Measurements from ENCODE around the gene MRGPRE. TPM values are rescaled to one million over a fixed set of nuclear protein-coding genes. Genes with fewer than 3 reads are reported as not detected.

The MRGPRE gene
- total RNA-seq, 1 experiment from 2014 or later, result not detected

DNA sequence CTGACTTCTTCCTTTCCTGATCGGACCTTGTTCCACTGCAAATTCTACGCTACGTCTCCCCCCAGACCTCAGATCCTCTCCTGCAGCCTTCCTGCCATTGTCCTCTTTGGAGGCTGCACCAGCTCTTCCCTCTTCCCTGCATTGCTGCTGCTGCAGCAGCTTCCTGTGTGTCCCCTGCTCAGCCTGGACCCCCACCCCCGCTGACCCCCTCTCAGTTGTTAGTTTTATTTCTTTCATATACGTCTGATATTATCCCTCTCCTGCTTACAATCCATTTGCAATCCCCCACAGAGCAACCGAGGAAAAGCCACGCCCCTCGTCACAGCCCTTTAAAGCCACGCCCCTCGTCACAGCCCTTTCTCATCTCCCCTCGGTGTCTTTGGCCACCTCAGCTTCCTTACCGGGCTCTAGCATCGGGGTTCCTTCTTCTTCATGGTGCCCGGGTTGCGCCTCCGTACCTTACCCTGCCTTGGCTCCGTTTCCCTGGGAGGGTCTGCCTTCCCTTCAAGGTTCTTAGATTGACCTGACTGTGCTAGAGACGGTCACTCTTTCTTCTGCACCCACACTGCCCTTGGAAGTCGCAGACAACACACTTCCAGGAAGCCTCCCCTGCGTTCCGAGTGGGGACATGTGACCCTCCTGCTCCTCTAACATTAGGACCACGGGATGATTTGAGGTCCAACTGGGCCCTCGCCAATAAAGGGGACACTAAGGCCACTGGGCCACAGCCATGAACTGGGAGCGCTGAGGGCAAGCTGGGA is 18.4 kb downstream of the MRGPRE start:
- no peak overlapping the region for H2AFZ ChIP-seq (ENCODE audit: low read length)

More for the DNA sequence above, 18.4 kb downstream of the MRGPRE start:
- no peaks in the 10 kb centered on the region for H3K4me1 ChIP-seq (ENCODE audit: insufficient read depth, low read length)
- no peak overlapping the region for H4K5ac ChIP-seq (ENCODE audit: insufficient read length, low read depth, low read length)
- no peaks in the 10 kb centered on the region for H3K79me1 ChIP-seq (ENCODE audit: insufficient read depth, low read depth, low read length, poor library complexity, severe bottlenecking)
- H3K27me3 Mint-ChIP-seq (ENCODE audit: low read depth), result peaks cover 22% of the 10 kb centered on the region
- no peak overlapping the region for H3K4me2 ChIP-seq (ENCODE audit: insufficient read depth, insufficient read length, low read length)
- TF ChIP-seq, protein P1, sequence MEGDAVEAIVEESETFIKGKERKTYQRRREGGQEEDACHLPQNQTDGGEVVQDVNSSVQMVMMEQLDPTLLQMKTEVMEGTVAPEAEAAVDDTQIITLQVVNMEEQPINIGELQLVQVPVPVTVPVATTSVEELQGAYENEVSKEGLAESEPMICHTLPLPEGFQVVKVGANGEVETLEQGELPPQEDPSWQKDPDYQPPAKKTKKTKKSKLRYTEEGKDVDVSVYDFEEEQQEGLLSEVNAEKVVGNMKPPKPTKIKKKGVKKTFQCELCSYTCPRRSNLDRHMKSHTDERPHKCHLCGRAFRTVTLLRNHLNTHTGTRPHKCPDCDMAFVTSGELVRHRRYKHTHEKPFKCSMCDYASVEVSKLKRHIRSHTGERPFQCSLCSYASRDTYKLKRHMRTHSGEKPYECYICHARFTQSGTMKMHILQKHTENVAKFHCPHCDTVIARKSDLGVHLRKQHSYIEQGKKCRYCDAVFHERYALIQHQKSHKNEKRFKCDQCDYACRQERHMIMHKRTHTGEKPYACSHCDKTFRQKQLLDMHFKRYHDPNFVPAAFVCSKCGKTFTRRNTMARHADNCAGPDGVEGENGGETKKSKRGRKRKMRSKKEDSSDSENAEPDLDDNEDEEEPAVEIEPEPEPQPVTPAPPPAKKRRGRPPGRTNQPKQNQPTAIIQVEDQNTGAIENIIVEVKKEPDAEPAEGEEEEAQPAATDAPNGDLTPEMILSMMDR (conservative IDR thresholded peaks at IDR 0.05), result no peak
- peaks cover 16 to 21% of the 10 kb centered on the region in 2 experiments for H3K4me1 Mint-ChIP-seq
- no peak overlapping the region for H2BK5ac ChIP-seq (ENCODE audit: insufficient read length, low read length)
- DNase-seq, result no peak
- no peak overlapping the region for H3K18ac ChIP-seq (ENCODE audit: insufficient read length, low read depth, low read length)
- H3K23ac ChIP-seq (ENCODE audit: insufficient read length, low read depth, low read length), result no peak overlapping the region
- no peak overlapping the region; the same call in 1 of the 2 replicates for H3K14ac ChIP-seq (ENCODE audit: insufficient read depth, low read length)
- H3K56ac ChIP-seq (ENCODE audit: insufficient read length, low read depth, low read length), result no peak overlapping the region
- no peak overlapping the region for H3K4me3 Mint-ChIP-seq
- no peaks in the 10 kb centered on the region for H3K27me3 ChIP-seq (ENCODE audit: insufficient read depth, low read length)
- H2BK15ac ChIP-seq (ENCODE audit: low read depth, low read length), result no peak overlapping the region
- no peak overlapping the region for H3K27ac ChIP-seq (ENCODE audit: insufficient read length, low read depth, low read length)
- H2BK20ac ChIP-seq (ENCODE audit: low read depth, low read length, poor library complexity, severe bottlenecking), result no peak overlapping the region
- H3K79me2 ChIP-seq (ENCODE audit: insufficient read depth, low read length), result no peaks in the 10 kb centered on the region
- H4K20me1 ChIP-seq (ENCODE audit: control insufficient read depth, insufficient read depth, insufficient read length), result no peaks in the 10 kb centered on the region
- no peak overlapping the region for H4K8ac ChIP-seq (replicated peaks; ENCODE audit: insufficient read length, low read depth, low read length)
- no peak overlapping the region for H3K4ac ChIP-seq (ENCODE audit: low read depth, low read length)
- H3T11ph ChIP-seq (ENCODE audit: low read length), result no peak overlapping the region
- no peak overlapping the region for H2BK120ac ChIP-seq (ENCODE audit: low read depth, low read length, poor library complexity, severe bottlenecking)
- H3K9ac ChIP-seq (ENCODE audit: extremely low read depth, insufficient read length, low read length), result no peak overlapping the region
- no peak overlapping the region; a peak in 1 of 7 replicates for H3K27ac Mint-ChIP-seq
- H3K36me3 Mint-ChIP-seq (ENCODE audit: insufficient read depth in 1 of 3, low read depth in 3 of 3), result no peaks in the 10 kb centered on the region
- H3K9me3 ChIP-seq (ENCODE audit: control insufficient read depth, low read depth, low read length), result no peaks in the 10 kb centered on the region
- H2BK12ac ChIP-seq (ENCODE audit: insufficient read length, low read depth, low read length), result no peak overlapping the region
- no CpG with 5 or more reads among the region's 24 CpGs for WGBS (ENCODE audit: extremely low coverage, insufficient read length, low lambda C conversion rate)
- H2AK5ac ChIP-seq (ENCODE audit: insufficient read length, low read length), result no peak overlapping the region
- peaks cover 0 to 4% of the 10 kb centered on the region in 2 experiments; a peak in 3 of 5 replicates for H3K9me3 Mint-ChIP-seq
- no peak overlapping the region for H4K91ac ChIP-seq (ENCODE audit: insufficient read length, low read depth, low read length)
- no peaks in the 10 kb centered on the region for H3K23me2 ChIP-seq (ENCODE audit: insufficient read length, low read depth, low read length, poor library complexity, severe bottlenecking)
